HCT116 (cell line): ENCODE results near the gene TAF1L. TPM values are rescaled to one million over a fixed set of nuclear protein-coding genes. Genes with fewer than 3 reads are reported as not detected.

Experiments used
- ATAC-seq: fragments of 200-7000 bp; cut with Tn5 transposase; 2 replicates; pipeline ENCODE4 v1.9.1; 2020; ENCODE audit warnings: mild to moderate bottlenecking, moderate library complexity
- BruUV-seq: library from RNA; stranded (reverse); fragments of 400-500 nt; replicated peaks from 2 replicates; lab custom pipeline; 2021; lab: Mats Ljungman, UMichigan
- CTCF ChIA-PET: fragments of 300-600 bp; sonication (Branson Sonifier 250); formaldehyde crosslinking; loops from one replicate; lab custom pipeline; 2021; ENCODE audit warnings: antibody characterized with exemption; lab: Charles Lee
- POLR2A ChIA-PET: fragments of 300-600, 350-600 bp; sonication (Branson Sonifier 250); formaldehyde crosslinking; loops from one replicate; lab custom pipeline; 2021; ENCODE audit warnings: antibody characterized with exemption; lab: Charles Lee
- RAD21 ChIA-PET, 2 experiments: fragments of 300-600 bp; sonication (Branson Sonifier 250); formaldehyde crosslinking; loops; one replicate each; lab custom pipeline; 2023; ENCODE audit warnings: low total read pairs in 2 of 2; ENCODE audit not compliant: uncharacterized antibody in 2 of 2, unreplicated experiment in 2 of 2, low non-redundant PET in 1 of 2; lab: Charles Lee
- DNase-seq: peaks from one replicate; pipeline ENCODE4 v3.0.0-alpha.2; 2010; ENCODE audit warnings: low read depth, low spot score
- H2AFZ ChIP-seq: fragments of 200-600 bp; shearing (Covaris generic), sonication (generic); 2 replicates; pipeline ENCODE4 v1.6.1; 2017; ENCODE audit warnings: low read depth, mixed run types, mixed read lengths, antibody characterized with exemption, low read length; ENCODE audit not compliant: poor library complexity, severe bottlenecking
- H3K27ac ChIP-seq: 2 replicates; pipeline ENCODE4 v1.5.1; 2012; ENCODE audit warnings: low read depth, low read length
- H3K27me3 ChIP-seq: fragments of 200-600 bp; sonication (generic); 2 replicates; pipeline ENCODE4 v1.6.1; 2016; ENCODE audit warnings: mixed run types, low read length, mixed read lengths; ENCODE audit not compliant: insufficient read depth
- H3K36me3 ChIP-seq, 2 experiments: fragments of 200-500 bp in 1 of 2; fragments of 200-600 bp in 1 of 2; sonication (Bioruptor generic) in 1 of 2; sonication (generic) in 1 of 2; 2 replicates each; pipeline versions ENCODE4 v1.5.1 to v1.6.1; 2014 to 2016; ENCODE audit warnings: low read length in 2 of 2, inconsistent platforms in 1 of 2, mixed read lengths in 1 of 2, mixed run types in 1 of 2; ENCODE audit not compliant: insufficient read depth in 2 of 2, control insufficient read depth in 1 of 2
- H3K4me1 ChIP-seq, 2 experiments: fragments of 200-600 bp in 1 of 2; sonication (generic) in 1 of 2; 2 replicates each; pipeline versions ENCODE4 v1.5.1 to v1.6.1; 2012 to 2017; ENCODE audit warnings: low read length in 2 of 2, inconsistent platforms in 1 of 2, mild to moderate bottlenecking in 1 of 2, mixed read lengths in 1 of 2, mixed run types in 1 of 2, moderate library complexity in 1 of 2; ENCODE audit not compliant: insufficient read depth in 2 of 2, control insufficient read depth in 1 of 2
- H3K4me2 ChIP-seq: fragments of 200-600 bp; sonication (generic); 2 replicates; pipeline ENCODE4 v1.6.1; 2017; ENCODE audit warnings: mixed run types, low read length, mixed read lengths
- H3K4me3 ChIP-seq, 2 experiments: fragments of 200-600 bp in 1 of 2; sonication (generic) in 1 of 2; replicated peaks in 1 of 2; 2 replicates each; pipeline ENCODE4 v1.5.1; 2011 to 2016; ENCODE audit warnings: low read length in 2 of 2, control low read depth in 1 of 2, low read depth in 1 of 2, mild to moderate bottlenecking in 1 of 2, mixed read lengths in 1 of 2, mixed run types in 1 of 2
- H3K79me2 ChIP-seq: fragments of 200-600 bp; sonication (generic); 2 replicates; pipeline ENCODE4 v1.6.1; 2017; ENCODE audit warnings: mild to moderate bottlenecking, mixed run types, low read length, moderate library complexity, mixed read lengths; ENCODE audit not compliant: insufficient read depth
- H3K9ac ChIP-seq: fragments of 200-600 bp; sonication (generic); 2 replicates; pipeline ENCODE4 v1.6.1; 2016; ENCODE audit warnings: low read length, mixed read lengths
- H3K9me2 ChIP-seq: fragments of 200-600 bp; sonication (generic), shearing (Covaris generic); 2 replicates; pipeline ENCODE4 v1.6.1; 2017; ENCODE audit warnings: mixed run types, mild to moderate bottlenecking, moderate library complexity; ENCODE audit not compliant: insufficient read depth
- H3K9me3 ChIP-seq, 2 experiments: fragments of 200-500 bp in 1 of 2; fragments of 200-600 bp in 1 of 2; sonication (Bioruptor generic) in 1 of 2; sonication (generic) in 1 of 2; 2 replicates each; pipeline ENCODE4 v1.6.1; 2014 to 2017; ENCODE audit warnings: low read length in 2 of 2, mixed read lengths in 2 of 2, inconsistent platforms in 1 of 2, low read depth in 1 of 2, mild to moderate bottlenecking in 1 of 2, mixed run types in 1 of 2, moderate library complexity in 1 of 2; ENCODE audit not compliant: control insufficient read depth in 1 of 2, insufficient read depth in 1 of 2
- H4K20me1 ChIP-seq: fragments of 200-600 bp; sonication (generic), shearing (Covaris generic); 2 replicates; pipeline ENCODE4 v1.6.1; 2017; ENCODE audit warnings: mixed run types, mild to moderate bottlenecking, moderate library complexity; ENCODE audit not compliant: insufficient read depth
- ATF3 ChIP-seq: IDR thresholded peaks from 2 replicates; pipeline ENCODE4 v1.6.1; 2012
- CEBPB ChIP-seq: IDR thresholded peaks from 2 replicates; pipeline ENCODE4 v1.6.1; 2012; ENCODE audit warnings: low read depth
- EGR1 ChIP-seq: IDR thresholded peaks from 2 replicates; pipeline ENCODE4 v1.6.1; 2012; ENCODE audit warnings: low read depth
- EZH2phosphoT487 ChIP-seq: fragments of 200-600 bp; IDR thresholded peaks from 2 replicates; pipeline ENCODE4 v1.6.1; 2018; ENCODE audit warnings: antibody characterized with exemption, borderline replicate concordance
- JUND ChIP-seq: IDR thresholded peaks from 2 replicates; pipeline ENCODE4 v1.6.1; 2012
- RAD21 ChIP-seq: IDR thresholded peaks from 2 replicates; pipeline ENCODE4 v1.6.1; 2012; ENCODE audit warnings: low read depth, mild to moderate bottlenecking
- SIN3A ChIP-seq: IDR thresholded peaks from 2 replicates; pipeline ENCODE4 v1.6.1; 2012; ENCODE audit warnings: low read depth
- SRF ChIP-seq: IDR thresholded peaks from 2 replicates; pipeline ENCODE4 v1.6.1; 2012; ENCODE audit warnings: low read depth
- ZBTB33 ChIP-seq: IDR thresholded peaks from 2 replicates; pipeline ENCODE4 v1.6.1; 2011; ENCODE audit warnings: mild to moderate bottlenecking, low read length, moderate library complexity; ENCODE audit not compliant: insufficient replicate concordance; ENCODE audit errors: extremely low read depth
- intact Hi-C: fragments of 100-400 bp; cut with micrococcal nuclease; formaldehyde crosslinking; loops from 2 replicates; pipeline ENCODE4 v1.10.0; 2022
- total RNA-seq: library from RNA; stranded (reverse); gene quantifications from one replicate; pipeline ENCODE4 v1.2.1, GENCODE V29; 2021; ENCODE audit not compliant: unreplicated experiment

The TAF1L gene
- total RNA-seq, 1 experiment from 2014 or later: not detected

- intact Hi-C loops: no loop called here
- no peaks in the 10 kb centered on the region for H3K79me2 ChIP-seq
These were observed 29.6 kb upstream of the TAF1L start for GRCh38 chr9:32665101-32665500.

More at GRCh38 chr9:32665101-32665500, 29.6 kb upstream of the TAF1L start:
- H3K9ac ChIP-seq: no peak overlapping the region
- no TSS peak for BruUV-seq
- no peaks in the 10 kb centered on the region for H4K20me1 ChIP-seq
- peaks cover 0 to 6% of the 10 kb centered on the region in 2 experiments; a peak in 1 of 4 replicates for H3K4me1 ChIP-seq
- H3K4me3 ChIP-seq: no peak overlapping the region
- H3K27ac ChIP-seq: no peak overlapping the region
- DNase-seq (no peak), ATAC-seq (no peak)
- no peak overlapping the region for H3K4me2 ChIP-seq
- no peaks in the 10 kb centered on the region for H3K9me2 ChIP-seq
- POLR2A ChIA-PET: no interaction called here
- RAD21 ChIA-PET: no interaction called here
- no peaks in the 10 kb centered on the region for H3K27me3 ChIP-seq
- CTCF ChIA-PET: no interaction called here
- no peaks in the 10 kb centered on the region for H3K9me3 ChIP-seq
- H2AFZ ChIP-seq: no peak overlapping the region
- TF ChIP-seq SRF: no peak
- no peak for TF ChIP-seq ZBTB33
- TF ChIP-seq RAD21: no peak
- TF ChIP-seq JUND: no peak
- TF ChIP-seq CEBPB: no peak
- no peak for TF ChIP-seq EZH2phosphoT487
- TF ChIP-seq ATF3: no peak
- no peak for TF ChIP-seq EGR1
- no peak for TF ChIP-seq SIN3A
- no peaks in the 10 kb centered on the region for H3K36me3 ChIP-seq
